HCT116 (cell line): ENCODE data around the gene C17orf114.

Source experiments
- ATAC-seq: fragments of 200-7000 bp; cut with Tn5 transposase; 2 replicates; pipeline ENCODE4 v1.9.1; 2020; ENCODE audit warnings: mild to moderate bottlenecking, moderate library complexity
- BruUV-seq: library from RNA; stranded (reverse); fragments of 400-500 nt; replicated peaks from 2 replicates; lab custom pipeline; 2021; lab: Mats Ljungman, UMichigan
- CTCF ChIA-PET: fragments of 300-600 bp; sonication (Branson Sonifier 250); formaldehyde crosslinking; loops from one replicate; lab custom pipeline; 2021; ENCODE audit warnings: antibody characterized with exemption; lab: Charles Lee
- POLR2A ChIA-PET: fragments of 300-600, 350-600 bp; sonication (Branson Sonifier 250); formaldehyde crosslinking; loops from one replicate; lab custom pipeline; 2021; ENCODE audit warnings: antibody characterized with exemption; lab: Charles Lee
- RAD21 ChIA-PET, 2 experiments: fragments of 300-600 bp; sonication (Branson Sonifier 250); formaldehyde crosslinking; loops; one replicate each; lab custom pipeline; 2023; ENCODE audit warnings: low total read pairs in 2 of 2; ENCODE audit not compliant: uncharacterized antibody in 2 of 2, unreplicated experiment in 2 of 2, low non-redundant PET in 1 of 2; lab: Charles Lee
- DNase-seq: peaks from one replicate; pipeline ENCODE4 v3.0.0-alpha.2; 2010; ENCODE audit warnings: low read depth, low spot score
- H2AFZ ChIP-seq: fragments of 200-600 bp; shearing (Covaris generic), sonication (generic); 2 replicates; pipeline ENCODE4 v1.6.1; 2017; ENCODE audit warnings: low read depth, mixed run types, mixed read lengths, antibody characterized with exemption, low read length; ENCODE audit not compliant: poor library complexity, severe bottlenecking
- H3K27ac ChIP-seq: 2 replicates; pipeline ENCODE4 v1.5.1; 2012; ENCODE audit warnings: low read depth, low read length
- H3K27me3 ChIP-seq: fragments of 200-600 bp; sonication (generic); 2 replicates; pipeline ENCODE4 v1.6.1; 2016; ENCODE audit warnings: mixed run types, low read length, mixed read lengths; ENCODE audit not compliant: insufficient read depth
- H3K36me3 ChIP-seq, 2 experiments: fragments of 200-500 bp in 1 of 2; fragments of 200-600 bp in 1 of 2; sonication (Bioruptor generic) in 1 of 2; sonication (generic) in 1 of 2; 2 replicates each; pipeline versions ENCODE4 v1.5.1 to v1.6.1; 2014 to 2016; ENCODE audit warnings: low read length in 2 of 2, inconsistent platforms in 1 of 2, mixed read lengths in 1 of 2, mixed run types in 1 of 2; ENCODE audit not compliant: insufficient read depth in 2 of 2, control insufficient read depth in 1 of 2
- H3K4me1 ChIP-seq, 2 experiments: fragments of 200-600 bp in 1 of 2; sonication (generic) in 1 of 2; 2 replicates each; pipeline versions ENCODE4 v1.5.1 to v1.6.1; 2012 to 2017; ENCODE audit warnings: low read length in 2 of 2, inconsistent platforms in 1 of 2, mild to moderate bottlenecking in 1 of 2, mixed read lengths in 1 of 2, mixed run types in 1 of 2, moderate library complexity in 1 of 2; ENCODE audit not compliant: insufficient read depth in 2 of 2, control insufficient read depth in 1 of 2
- H3K4me2 ChIP-seq: fragments of 200-600 bp; sonication (generic); 2 replicates; pipeline ENCODE4 v1.6.1; 2017; ENCODE audit warnings: mixed run types, low read length, mixed read lengths
- H3K4me3 ChIP-seq, 2 experiments: fragments of 200-600 bp in 1 of 2; sonication (generic) in 1 of 2; replicated peaks in 1 of 2; 2 replicates each; pipeline ENCODE4 v1.5.1; 2011 to 2016; ENCODE audit warnings: low read length in 2 of 2, control low read depth in 1 of 2, low read depth in 1 of 2, mild to moderate bottlenecking in 1 of 2, mixed read lengths in 1 of 2, mixed run types in 1 of 2
- H3K79me2 ChIP-seq: fragments of 200-600 bp; sonication (generic); 2 replicates; pipeline ENCODE4 v1.6.1; 2017; ENCODE audit warnings: mild to moderate bottlenecking, mixed run types, low read length, moderate library complexity, mixed read lengths; ENCODE audit not compliant: insufficient read depth
- H3K9ac ChIP-seq: fragments of 200-600 bp; sonication (generic); 2 replicates; pipeline ENCODE4 v1.6.1; 2016; ENCODE audit warnings: low read length, mixed read lengths
- H3K9me2 ChIP-seq: fragments of 200-600 bp; sonication (generic), shearing (Covaris generic); 2 replicates; pipeline ENCODE4 v1.6.1; 2017; ENCODE audit warnings: mixed run types, mild to moderate bottlenecking, moderate library complexity; ENCODE audit not compliant: insufficient read depth
- H3K9me3 ChIP-seq, 2 experiments: fragments of 200-500 bp in 1 of 2; fragments of 200-600 bp in 1 of 2; sonication (Bioruptor generic) in 1 of 2; sonication (generic) in 1 of 2; 2 replicates each; pipeline ENCODE4 v1.6.1; 2014 to 2017; ENCODE audit warnings: low read length in 2 of 2, mixed read lengths in 2 of 2, inconsistent platforms in 1 of 2, low read depth in 1 of 2, mild to moderate bottlenecking in 1 of 2, mixed run types in 1 of 2, moderate library complexity in 1 of 2; ENCODE audit not compliant: control insufficient read depth in 1 of 2, insufficient read depth in 1 of 2
- H4K20me1 ChIP-seq: fragments of 200-600 bp; sonication (generic), shearing (Covaris generic); 2 replicates; pipeline ENCODE4 v1.6.1; 2017; ENCODE audit warnings: mixed run types, mild to moderate bottlenecking, moderate library complexity; ENCODE audit not compliant: insufficient read depth
- CBX3 ChIP-seq: IDR thresholded peaks from 2 replicates; pipeline ENCODE4 v1.6.1; 2012; ENCODE audit warnings: low read depth
- EGR1 ChIP-seq: IDR thresholded peaks from 2 replicates; pipeline ENCODE4 v1.6.1; 2012; ENCODE audit warnings: low read depth
- EZH2 ChIP-seq: fragments of 200-600 bp; sonication (generic); IDR thresholded peaks from 2 replicates; pipeline ENCODE4 v1.6.1; 2017; ENCODE audit warnings: antibody characterized with exemption, mixed run types
- FOSL1 ChIP-seq: IDR thresholded peaks from 2 replicates; pipeline ENCODE4 v1.6.1; 2012; ENCODE audit warnings: low read depth
- JUND ChIP-seq: IDR thresholded peaks from 2 replicates; pipeline ENCODE4 v1.6.1; 2012
- POLR2A ChIP-seq: IDR thresholded peaks from 2 replicates; pipeline ENCODE4 v1.7.0; 2011; ENCODE audit warnings: borderline replicate concordance; ENCODE audit not compliant: insufficient read depth, insufficient read length; ENCODE audit errors: extremely low read depth
- RAD21 ChIP-seq: IDR thresholded peaks from 2 replicates; pipeline ENCODE4 v1.6.1; 2012; ENCODE audit warnings: low read depth, mild to moderate bottlenecking
- SIN3A ChIP-seq: IDR thresholded peaks from 2 replicates; pipeline ENCODE4 v1.6.1; 2012; ENCODE audit warnings: low read depth
- SP1 ChIP-seq: IDR thresholded peaks from 2 replicates; pipeline ENCODE4 v1.6.1; 2012; ENCODE audit warnings: low read depth
- SRF ChIP-seq: IDR thresholded peaks from 2 replicates; pipeline ENCODE4 v1.6.1; 2012; ENCODE audit warnings: low read depth
- TCF7L2 ChIP-seq: IDR thresholded peaks from 2 replicates; pipeline ENCODE4 v1.7.0; 2011; ENCODE audit warnings: borderline replicate concordance, inconsistent platforms; ENCODE audit not compliant: insufficient read depth, insufficient read length; ENCODE audit errors: extremely low read depth
- YY1 ChIP-seq: IDR thresholded peaks from 2 replicates; pipeline ENCODE4 v1.6.1; 2011; ENCODE audit warnings: low read length, low read depth, moderate library complexity, mild to moderate bottlenecking; ENCODE audit not compliant: insufficient replicate concordance; ENCODE audit errors: extremely low read depth
- intact Hi-C: fragments of 100-400 bp; cut with micrococcal nuclease; formaldehyde crosslinking; loops from 2 replicates; pipeline ENCODE4 v1.10.0; 2022
- TF ChIP-seq, protein P1 (sequence below): IDR thresholded peaks from 2 replicates; pipeline ENCODE4 v1.6.1; 2012; ENCODE audit warnings: low read depth
- TF ChIP-seq, protein P2 (sequence below): IDR thresholded peaks from 2 replicates; pipeline ENCODE4 v1.6.1; 2012
- TF ChIP-seq, protein P3 (sequence below): IDR thresholded peaks from 2 replicates; pipeline ENCODE4 v1.6.1; 2012

The C17orf114 gene

DNA sequence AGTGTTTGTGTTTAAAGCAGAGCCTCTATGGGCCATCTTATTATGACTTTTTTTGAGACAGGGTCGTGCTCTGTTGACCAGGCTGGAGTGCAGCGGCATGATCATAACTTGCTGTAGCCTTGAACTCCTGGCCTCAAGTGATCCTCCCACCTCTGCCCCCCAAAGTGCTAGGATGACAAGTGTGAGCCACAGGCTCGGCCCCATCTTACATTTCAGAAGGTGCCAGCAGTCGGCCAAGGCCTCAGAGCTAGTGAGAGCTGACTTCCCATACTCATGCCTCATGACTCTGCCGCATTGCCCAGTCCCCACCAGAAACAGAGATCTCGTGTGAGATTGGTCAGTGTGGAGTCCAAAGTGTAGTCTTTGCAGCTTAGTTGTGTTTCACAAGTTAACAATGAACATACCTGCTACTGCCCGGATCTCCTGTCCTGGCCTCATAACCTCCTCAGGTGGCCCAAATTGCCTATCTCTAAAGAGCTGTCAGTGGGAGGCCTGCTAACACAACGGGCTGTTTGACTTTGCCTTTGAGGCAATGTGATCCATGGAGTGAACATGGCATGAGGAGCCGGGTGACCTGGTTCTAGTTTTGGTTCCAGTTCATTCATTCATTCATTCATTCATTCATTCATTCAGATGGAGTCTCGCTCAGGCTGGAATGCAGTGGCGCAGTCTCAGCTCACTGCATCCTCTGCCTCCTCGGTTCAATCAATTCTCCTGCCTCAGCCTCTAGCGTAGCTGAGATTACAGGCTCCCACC is 44.7 kb upstream of the C17orf114 start:
- no peak for ATAC-seq
- POLR2A ChIA-PET: no interaction called here
- no peaks in the 10 kb centered on the region for H3K27me3 ChIP-seq

More for the DNA sequence above, 44.7 kb upstream of the C17orf114 start:
- no peak overlapping the region for H3K4me2 ChIP-seq
- no peak overlapping the region for H3K9ac ChIP-seq
- H3K9me3 ChIP-seq: no peaks in the 10 kb centered on the region
- peaks cover 22 to 58% of the 10 kb centered on the region in 2 experiments for H3K4me1 ChIP-seq
- ChIA-PET RAD21 (interaction anchor here in 1 of 2 experiments (0.5 kb wide), 1 partner anchor 181 kb away, joined by 3 read pairs; no protein-coding TSS in a partner anchor), CTCF (no interaction called here)
- no peaks in the 10 kb centered on the region for H3K9me2 ChIP-seq
- DNase-seq: no peak
- peaks cover 92% of the 10 kb centered on the region for H3K79me2 ChIP-seq
- H3K27ac ChIP-seq: no peak overlapping the region
- no peaks in the 10 kb centered on the region for H4K20me1 ChIP-seq
- TF ChIP-seq CBX3 (no peak), POLR2A (no peak), TCF7L2 (no peak), RAD21 (no peak), JUND (no peak), YY1 (no peak), SIN3A (no peak), SRF (no peak), EGR1 (no peak), FOSL1 (no peak), SP1 (no peak), EZH2 (no peak)
- TF ChIP-seq, protein P1, sequence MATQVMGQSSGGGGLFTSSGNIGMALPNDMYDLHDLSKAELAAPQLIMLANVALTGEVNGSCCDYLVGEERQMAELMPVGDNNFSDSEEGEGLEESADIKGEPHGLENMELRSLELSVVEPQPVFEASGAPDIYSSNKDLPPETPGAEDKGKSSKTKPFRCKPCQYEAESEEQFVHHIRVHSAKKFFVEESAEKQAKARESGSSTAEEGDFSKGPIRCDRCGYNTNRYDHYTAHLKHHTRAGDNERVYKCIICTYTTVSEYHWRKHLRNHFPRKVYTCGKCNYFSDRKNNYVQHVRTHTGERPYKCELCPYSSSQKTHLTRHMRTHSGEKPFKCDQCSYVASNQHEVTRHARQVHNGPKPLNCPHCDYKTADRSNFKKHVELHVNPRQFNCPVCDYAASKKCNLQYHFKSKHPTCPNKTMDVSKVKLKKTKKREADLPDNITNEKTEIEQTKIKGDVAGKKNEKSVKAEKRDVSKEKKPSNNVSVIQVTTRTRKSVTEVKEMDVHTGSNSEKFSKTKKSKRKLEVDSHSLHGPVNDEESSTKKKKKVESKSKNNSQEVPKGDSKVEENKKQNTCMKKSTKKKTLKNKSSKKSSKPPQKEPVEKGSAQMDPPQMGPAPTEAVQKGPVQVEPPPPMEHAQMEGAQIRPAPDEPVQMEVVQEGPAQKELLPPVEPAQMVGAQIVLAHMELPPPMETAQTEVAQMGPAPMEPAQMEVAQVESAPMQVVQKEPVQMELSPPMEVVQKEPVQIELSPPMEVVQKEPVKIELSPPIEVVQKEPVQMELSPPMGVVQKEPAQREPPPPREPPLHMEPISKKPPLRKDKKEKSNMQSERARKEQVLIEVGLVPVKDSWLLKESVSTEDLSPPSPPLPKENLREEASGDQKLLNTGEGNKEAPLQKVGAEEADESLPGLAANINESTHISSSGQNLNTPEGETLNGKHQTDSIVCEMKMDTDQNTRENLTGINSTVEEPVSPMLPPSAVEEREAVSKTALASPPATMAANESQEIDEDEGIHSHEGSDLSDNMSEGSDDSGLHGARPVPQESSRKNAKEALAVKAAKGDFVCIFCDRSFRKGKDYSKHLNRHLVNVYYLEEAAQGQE: no peak
- TF ChIP-seq, protein P2, sequence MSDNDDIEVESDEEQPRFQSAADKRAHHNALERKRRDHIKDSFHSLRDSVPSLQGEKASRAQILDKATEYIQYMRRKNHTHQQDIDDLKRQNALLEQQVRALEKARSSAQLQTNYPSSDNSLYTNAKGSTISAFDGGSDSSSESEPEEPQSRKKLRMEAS: no peak
- TF ChIP-seq, protein P3, sequence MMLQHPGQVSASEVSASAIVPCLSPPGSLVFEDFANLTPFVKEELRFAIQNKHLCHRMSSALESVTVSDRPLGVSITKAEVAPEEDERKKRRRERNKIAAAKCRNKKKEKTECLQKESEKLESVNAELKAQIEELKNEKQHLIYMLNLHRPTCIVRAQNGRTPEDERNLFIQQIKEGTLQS: no peak
- intact Hi-C loops: no loop called here
- no peak overlapping the region for H2AFZ ChIP-seq
- H3K4me3 ChIP-seq: no peak overlapping the region
- BruUV-seq: no TSS peak
- H3K36me3 ChIP-seq: 0 out of 4 replicates have a peak, but pooled peaks cover 0 to 8% of the 10 kb centered on the region in 2 experiments
